HG03442 (cell line): ENCODE measurements around the gene POLR3C.
"Not testable (repeated sequence)": the region's sequence is repeated elsewhere in the genome, so short reads cannot be mapped to it uniquely, and the experiment has no call there.

Experiments used
- ATAC-seq: cut with Tn5 transposase; IDR thresholded peaks from one replicate; pipeline ENCODE4 v1.9.1; 2021; ENCODE audit warnings: mild to moderate bottlenecking, moderate library complexity; ENCODE audit not compliant: unreplicated experiment

POLR3C gene

DNA sequence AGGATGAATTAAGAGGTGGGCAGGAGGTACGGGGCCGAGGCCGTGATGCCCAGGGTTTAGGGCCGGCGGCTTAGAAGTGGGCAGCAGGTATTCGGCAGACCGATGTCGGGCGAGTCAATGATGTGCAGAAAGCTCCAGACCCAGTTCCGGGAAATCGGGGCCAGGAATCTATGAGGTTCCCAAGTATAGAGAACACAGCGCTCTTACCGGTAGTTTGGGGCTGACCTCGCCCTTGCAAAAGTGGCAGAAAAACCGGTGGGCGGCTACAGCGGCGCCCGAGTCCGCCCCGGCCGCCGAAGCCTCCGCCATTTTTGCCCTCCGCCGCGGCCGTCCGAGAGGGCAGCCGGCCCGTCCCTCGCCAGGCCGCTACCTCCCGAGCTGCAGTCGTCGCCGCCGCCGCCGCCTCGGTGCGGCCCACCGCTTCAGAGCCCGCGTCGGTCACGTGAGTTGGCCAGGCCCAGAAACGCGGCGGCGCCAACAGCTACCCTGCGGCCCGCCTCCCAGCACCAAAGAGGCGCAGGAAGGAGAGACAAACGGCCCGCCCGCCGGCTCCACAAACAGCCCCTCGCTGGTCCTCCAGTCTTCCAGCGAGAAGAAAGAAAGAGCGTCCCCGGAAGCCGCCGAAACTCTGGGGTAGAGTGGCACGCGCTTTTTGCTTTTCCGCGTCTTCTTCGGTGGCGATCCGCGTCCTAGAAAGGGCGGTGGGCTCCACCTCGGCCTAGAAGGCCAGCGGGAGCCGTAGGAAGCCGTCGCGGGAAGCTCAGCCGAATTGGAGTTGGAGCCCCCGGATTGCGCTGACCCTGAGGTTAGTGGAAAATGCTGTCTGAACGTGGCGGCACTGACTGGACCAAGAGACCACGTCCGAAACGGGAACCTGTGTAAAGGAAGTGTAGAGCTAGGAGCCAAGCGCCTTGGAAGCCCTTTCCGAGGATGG is at the start of gene POLR3C, which contains the start of gene RNF115:
POLR3C (plus strand) TSS at position 636 of the 934 bp plus-strand sequence. CDS start 1,577 bp downstream, outside the sequence.
RNF115 (minus strand) TSS at position 531 of the 934 bp plus-strand sequence; CDS start at position 309, 222 bp downstream.
- ATAC-seq: peak; percentile 92

DNA sequence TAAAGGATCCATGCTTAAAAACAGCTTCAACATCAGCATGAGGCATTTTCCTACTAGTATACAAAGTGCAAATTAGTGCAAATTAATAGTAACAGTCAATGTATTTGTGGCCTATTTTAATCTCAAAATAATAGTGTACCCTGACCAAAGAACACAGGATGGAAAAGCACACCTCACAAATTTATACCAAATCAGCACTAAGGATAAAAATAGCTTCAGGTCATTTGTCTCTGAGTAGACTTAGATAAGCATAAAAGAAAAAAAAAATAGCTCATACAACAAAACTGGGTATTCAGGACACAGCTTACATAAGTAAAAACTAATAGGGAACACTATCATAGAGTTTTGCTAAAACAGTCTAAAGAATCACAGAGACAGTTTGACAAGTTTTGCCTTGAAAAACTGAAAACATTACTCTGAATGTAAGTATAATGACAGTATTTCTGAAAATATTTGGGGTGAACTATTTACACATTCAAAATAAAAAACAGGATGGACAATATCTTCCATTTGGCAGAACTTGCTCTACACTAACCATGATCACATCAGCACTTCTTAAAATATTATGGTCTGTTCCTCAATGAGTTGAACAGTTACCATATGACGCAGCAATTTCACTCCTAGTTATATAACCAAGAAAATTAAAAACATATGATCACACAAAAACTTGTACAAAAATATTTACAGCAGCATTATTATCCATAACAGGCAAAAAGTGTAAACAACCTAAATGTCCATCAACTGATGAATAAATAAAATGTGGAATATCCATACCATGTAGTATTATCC is 46.4 kb upstream of the POLR3C start:
- ATAC-seq: no peak

DNA sequence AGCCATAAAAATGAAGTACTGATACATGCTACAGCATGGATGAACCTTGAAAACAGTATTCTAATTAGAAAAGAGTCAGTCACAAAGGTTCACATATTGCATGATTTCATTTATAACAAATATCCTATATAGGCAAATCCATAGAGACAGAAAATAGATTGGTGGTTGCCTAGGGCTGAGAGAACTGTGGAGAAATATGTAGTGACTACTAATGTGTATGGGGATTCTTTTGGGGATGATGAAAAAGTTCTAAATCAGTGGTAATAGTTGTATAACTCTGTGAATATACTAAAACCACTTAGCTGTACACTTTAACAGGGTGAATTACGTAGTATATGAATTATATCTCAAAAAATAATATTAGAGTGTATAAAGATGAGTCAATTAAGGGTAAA is 45.9 kb upstream of the POLR3C start:
- no peak for ATAC-seq

- no peak for ATAC-seq
Measured at GRCh38 chr1:145782272-145783099, 41.5 kb upstream of the POLR3C start.

- no peak for ATAC-seq
Measured at GRCh38 chr1:145784409-145784808, 39.6 kb upstream of the POLR3C start.

DNA sequence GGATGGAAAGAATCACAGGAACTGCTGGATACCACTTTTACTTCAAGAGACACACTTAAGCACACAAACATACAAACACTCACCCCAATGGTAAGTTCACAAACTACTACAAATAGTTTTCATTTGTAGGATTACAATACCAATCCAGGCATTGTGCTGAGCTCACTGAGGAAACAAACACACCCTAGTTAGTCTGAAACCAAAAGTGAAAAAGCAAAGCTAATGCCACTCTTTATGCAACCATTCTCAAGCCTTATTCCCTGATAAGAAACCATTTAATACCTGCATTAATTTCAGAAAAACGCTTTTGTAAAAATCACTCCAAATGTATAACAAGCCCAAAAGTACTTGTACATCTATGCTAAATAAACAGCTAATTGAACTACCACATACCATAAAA is 38.5 kb upstream of the POLR3C start:
- no peak for ATAC-seq

DNA sequence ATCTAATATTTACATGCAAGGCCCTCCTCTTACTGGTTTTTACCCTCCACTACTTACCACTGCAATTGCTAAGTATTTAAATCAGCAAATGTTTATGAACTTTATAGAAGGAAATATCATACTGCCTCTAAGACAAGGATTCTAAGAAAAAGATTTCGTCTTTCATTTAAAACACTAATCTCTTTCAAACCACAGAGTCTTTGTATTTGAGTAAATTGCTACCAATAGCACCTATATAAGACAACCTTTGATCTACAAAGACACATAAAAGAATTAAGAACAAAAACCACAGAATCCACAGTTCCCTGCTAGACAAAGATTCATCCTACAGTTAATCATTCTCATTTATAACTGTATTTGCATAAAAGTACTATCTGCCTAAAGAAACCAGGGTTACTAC is 37.7 kb upstream of the POLR3C start:
- no peak for ATAC-seq

GRCh38 chr1:145788580-145788979 is 35.4 kb upstream of the POLR3C start:
- no peak for ATAC-seq

DNA sequence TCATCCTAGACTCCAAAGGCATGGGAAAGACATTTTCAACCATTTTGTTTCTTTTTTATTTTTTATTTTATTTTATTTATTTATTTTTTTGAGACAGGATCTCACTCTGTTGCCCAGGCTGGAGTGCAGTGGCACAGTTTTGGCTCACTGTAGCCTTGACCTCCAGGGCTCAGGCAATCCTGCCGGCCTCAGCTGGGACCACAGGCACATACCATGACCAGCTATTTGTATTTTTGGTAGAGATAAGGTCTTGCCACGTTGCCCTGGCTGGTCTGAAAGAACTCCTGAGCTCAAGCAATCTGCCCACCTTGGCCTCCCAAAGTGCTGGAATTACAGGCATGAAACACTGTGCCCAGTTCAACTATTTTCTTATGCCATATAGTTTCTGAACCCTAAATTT is 32.1 kb upstream of the POLR3C start:
- not testable (repeated sequence) for ATAC-seq

DNA sequence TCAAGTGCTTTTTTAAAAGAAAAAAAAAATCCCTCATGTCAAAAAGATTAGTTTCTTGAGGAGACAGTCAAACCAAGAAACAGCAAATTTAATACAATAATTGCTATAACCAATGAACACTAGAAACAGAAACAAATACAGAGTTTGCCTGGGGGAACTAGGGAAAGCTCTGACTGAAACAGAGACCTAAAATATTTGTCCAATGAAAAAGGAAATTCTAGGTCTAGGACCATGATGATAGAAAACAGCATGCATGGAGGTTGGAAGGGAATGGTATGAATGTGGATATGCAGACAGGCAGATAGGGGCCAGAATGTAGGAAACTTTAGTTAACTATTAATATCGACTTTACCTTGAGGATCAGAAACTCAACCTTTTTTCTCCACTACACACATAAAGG is 31.5 kb upstream of the POLR3C start:
- no peak for ATAC-seq

GRCh38 chr1:145795257-145795881 is 28.6 kb upstream of the POLR3C start:
- no peak for ATAC-seq

DNA sequence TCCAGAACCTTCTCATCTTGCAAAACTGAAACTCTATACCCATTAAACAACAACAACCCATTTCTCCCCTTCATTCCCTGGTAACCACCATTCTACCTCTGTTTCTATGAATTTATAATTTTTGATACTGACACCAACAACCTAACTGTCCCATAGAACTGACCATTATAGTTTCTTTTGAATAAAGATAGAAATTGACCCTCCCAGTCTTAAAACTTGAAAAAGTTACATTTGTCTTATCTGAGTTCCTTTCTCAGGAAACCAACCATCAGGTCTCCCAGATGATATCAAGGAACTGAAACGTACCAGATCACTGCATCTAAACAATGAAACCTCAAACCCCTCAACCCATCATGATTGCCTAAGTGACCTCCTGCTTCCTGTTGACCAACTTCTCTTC is 27.2 kb upstream of the POLR3C start:
- ATAC-seq: no peak

DNA sequence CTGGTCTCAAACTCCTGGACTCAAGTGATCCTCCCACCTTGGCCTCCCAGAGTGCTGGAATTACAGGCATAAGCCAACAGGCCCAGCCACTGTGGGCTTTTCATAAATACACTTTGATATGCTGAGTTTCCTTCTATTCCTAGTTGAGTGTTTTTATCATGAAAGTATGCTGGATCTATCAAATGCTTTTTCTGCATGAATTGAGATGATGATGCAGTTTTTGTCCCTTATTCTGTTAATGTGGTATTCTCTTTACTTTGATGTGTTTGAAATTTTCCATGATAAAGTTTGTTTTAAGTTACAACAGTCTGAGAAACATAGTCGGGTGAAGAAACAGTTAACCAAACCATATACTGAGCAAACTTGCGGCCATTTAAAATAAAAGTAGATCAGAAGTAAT is 24.2 kb upstream of the POLR3C start:
- ATAC-seq: no peak

GRCh38 chr1:145804235-145805045 is 19.6 kb upstream of the POLR3C start:
- ATAC-seq: no peak

- ATAC-seq: no peak
Measured at GRCh38 chr1:145805057-145805456, 18.9 kb upstream of the POLR3C start.

- ATAC-seq: no peak
Measured at GRCh38 chr1:145806408-145806807, 17.6 kb upstream of the POLR3C start.

DNA sequence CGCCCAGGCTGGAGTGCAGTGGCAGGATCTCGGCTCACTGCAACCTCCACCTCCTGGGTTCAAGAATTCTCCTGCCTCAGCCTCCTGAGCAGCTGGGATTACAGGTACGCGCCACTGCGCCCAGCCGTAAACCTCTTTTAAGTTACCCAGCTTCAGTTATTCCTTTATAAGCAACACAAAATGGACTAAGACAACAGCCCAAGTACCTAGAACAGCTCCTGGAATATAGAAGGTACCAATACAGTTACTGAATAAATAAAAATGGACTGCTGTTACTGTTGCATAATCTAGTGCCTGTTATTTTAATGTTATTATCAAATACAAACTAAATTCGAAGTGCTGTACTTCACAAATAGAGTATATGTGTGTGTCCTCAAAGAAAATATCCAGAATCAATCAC is 17.2 kb upstream of the POLR3C start:
- ATAC-seq: no peak

DNA sequence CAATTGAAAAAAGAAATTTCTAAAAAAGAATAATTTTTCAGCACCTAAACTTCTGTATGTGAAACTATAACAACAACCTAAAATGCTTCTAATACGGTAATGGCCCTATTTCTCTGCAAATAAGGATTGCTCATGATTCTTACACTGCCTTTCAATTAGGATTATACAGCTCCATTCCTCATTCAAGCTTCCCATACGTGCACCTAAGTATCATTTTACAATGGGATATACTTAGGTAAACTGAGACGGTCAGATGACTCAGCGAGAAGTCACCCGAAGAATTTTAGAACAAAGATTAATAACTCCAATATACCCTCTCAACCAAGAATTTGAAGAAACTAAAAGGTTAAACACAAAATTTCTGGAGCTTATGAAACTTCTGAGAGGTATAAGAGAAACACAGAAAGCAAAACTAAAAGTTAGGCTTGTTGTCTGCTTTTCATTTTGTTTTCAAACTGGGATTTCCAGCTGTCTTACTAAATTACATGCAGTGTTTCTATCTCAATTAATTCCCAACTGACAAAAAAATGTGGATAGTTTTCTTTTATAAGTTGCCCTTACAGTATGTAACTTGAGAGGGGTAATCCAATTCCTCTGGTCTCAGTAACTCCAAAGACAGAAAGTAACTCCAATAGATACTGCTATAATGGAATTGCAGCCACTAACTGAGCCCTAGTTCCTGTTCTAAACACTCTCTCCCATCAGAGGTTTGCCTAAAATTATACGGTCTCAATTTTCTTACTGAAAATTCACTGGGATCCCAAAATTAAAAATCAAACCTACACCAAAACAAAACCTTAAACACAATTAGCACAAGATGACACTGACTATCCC is 10.8 kb upstream of the POLR3C start:
- not testable (repeated sequence) for ATAC-seq

DNA sequence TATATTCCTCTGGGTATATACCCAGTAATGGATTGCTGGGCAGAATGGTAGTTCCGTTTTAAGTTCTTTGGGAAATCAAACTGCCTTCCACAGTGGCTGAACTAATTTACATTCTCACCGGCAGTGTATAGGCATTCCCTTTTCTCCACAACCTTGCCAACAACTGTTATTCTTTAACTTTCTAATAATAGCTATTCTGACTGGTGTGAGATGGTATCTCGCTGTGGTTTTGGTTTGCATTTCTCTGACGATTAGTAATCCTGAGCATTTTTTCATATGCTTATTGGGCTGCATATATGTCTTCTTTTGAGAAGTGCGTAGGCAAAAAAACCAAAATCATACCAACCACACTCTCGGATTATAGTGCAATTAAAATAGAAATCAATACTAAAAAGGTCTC is 5.9 kb upstream of the POLR3C start:
- ATAC-seq: not testable (repeated sequence)
